SK-N-SH (cell line): ENCODE data around the gene SOCS3. TPM values are rescaled to one million over a fixed set of nuclear protein-coding genes. Genes with fewer than 3 reads are reported as not detected.
A peak's percentile ranks its signal among the peaks of the same experiment; 100 is the strongest.

Source experiments
- CTCF ChIA-PET: fragments of 300-600, 350-600 bp; formaldehyde crosslinking; extraction: SDS; loops from one replicate; lab custom pipeline; 2021; lab: Yijun Ruan, JAX
- POLR2A ChIA-PET: fragments of 350-600 bp; sonication (Branson Sonifier 250); formaldehyde crosslinking; extraction: SDS; loops from one replicate; lab custom pipeline; 2020; ENCODE audit warnings: antibody characterized with exemption, inconsistent platforms; lab: Yijun Ruan, JAX
- DNase-seq: peaks from one replicate; pipeline ENCODE4 v3.0.0; 2012
- H2AFZ ChIP-seq: fragments of 200-600 bp; sonication (generic); 2 replicates; pipeline ENCODE4 v1.8.1; 2016; ENCODE audit warnings: antibody characterized with exemption, mild to moderate bottlenecking, low read depth
- H3F3A ChIP-seq: fragments of 200-600 bp; sonication (generic); replicated peaks from 2 replicates; pipeline ENCODE3; 2016; ENCODE audit warnings: antibody characterized with exemption, mild to moderate bottlenecking; ENCODE audit not compliant: insufficient read depth
- H3K27ac ChIP-seq, 2 experiments: fragments of 200-500 bp in 1 of 2; fragments of 200-600 bp in 1 of 2; sonication (Bioruptor generic) in 1 of 2; sonication (generic), shearing (Covaris generic) in 1 of 2; 2 replicates each; pipeline versions ENCODE4 v1.5.1 to v1.6.1; 2014 to 2016; ENCODE audit warnings: low read depth in 2 of 2, inconsistent platforms in 1 of 2, low read length in 1 of 2, mild to moderate bottlenecking in 1 of 2, mixed read lengths in 1 of 2
- H3K27me3 ChIP-seq: fragments of 200-600 bp; sonication (generic), shearing (Covaris generic); 2 replicates; pipeline ENCODE4 v1.6.1; 2016; ENCODE audit warnings: mixed run types; ENCODE audit not compliant: insufficient read depth
- H3K36me3 ChIP-seq, 2 experiments: fragments of 200-500 bp in 1 of 2; fragments of 200-600 bp in 1 of 2; sonication (Bioruptor generic) in 1 of 2; sonication (generic) in 1 of 2; replicated peaks in 1 of 2; 2 replicates each; pipeline versions ENCODE3 to v1.5.1; 2014 to 2016; ENCODE audit warnings: low read length in 1 of 2, mild to moderate bottlenecking in 1 of 2; ENCODE audit not compliant: insufficient read depth in 2 of 2, control insufficient read depth in 1 of 2
- H3K4me1 ChIP-seq, 2 experiments: fragments of 200-500 bp in 1 of 2; fragments of 200-600 bp in 1 of 2; sonication (Bioruptor generic) in 1 of 2; sonication (generic), shearing (Covaris generic) in 1 of 2; 2 replicates each; pipeline versions ENCODE4 v1.5.1 to v1.6.1; 2014 to 2016; ENCODE audit warnings: low read depth in 1 of 2, low read length in 1 of 2, mixed run types in 1 of 2; ENCODE audit not compliant: insufficient read depth in 2 of 2, control insufficient read depth in 1 of 2
- H3K4me2 ChIP-seq: fragments of 200-600 bp; sonication (generic), shearing (Covaris generic); 2 replicates; pipeline ENCODE4 v1.6.1; 2017; ENCODE audit warnings: mixed run types
- H3K4me3 ChIP-seq, 2 experiments: fragments of 200-500 bp in 1 of 2; fragments of 200-600 bp in 1 of 2; sonication (Bioruptor generic) in 1 of 2; sonication (generic), shearing (Covaris generic) in 1 of 2; 2 replicates each; pipeline versions ENCODE4 v1.5.1 to v1.8.1; 2014 to 2016; ENCODE audit warnings: low read depth in 2 of 2, inconsistent platforms in 1 of 2, low read length in 1 of 2, mild to moderate bottlenecking in 1 of 2, mixed read lengths in 1 of 2, moderate library complexity in 1 of 2
- H3K79me2 ChIP-seq: fragments of 200-600 bp; sonication (generic); 2 replicates; pipeline ENCODE4 v1.8.1; 2017; ENCODE audit warnings: mild to moderate bottlenecking; ENCODE audit not compliant: insufficient read depth
- H3K9ac ChIP-seq: fragments of 200-600 bp; sonication (generic); 2 replicates; pipeline ENCODE4 v1.6.1; 2017; ENCODE audit warnings: mixed run types
- H3K9me2 ChIP-seq: fragments of 200-600 bp; sonication (generic); 2 replicates; pipeline ENCODE4 v1.6.1; 2017; ENCODE audit warnings: mixed run types
- H3K9me3 ChIP-seq: fragments of 200-600 bp; sonication (generic); 2 replicates; pipeline ENCODE4 v1.6.1; 2017; ENCODE audit warnings: mixed run types, mild to moderate bottlenecking, moderate library complexity
- H4K20me1 ChIP-seq: fragments of 200-600 bp; sonication (generic); 2 replicates; pipeline ENCODE4 v1.6.1; 2017; ENCODE audit warnings: mild to moderate bottlenecking, mixed run types; ENCODE audit not compliant: insufficient read depth
- CTCF ChIP-seq: fragments of 200-600 bp; sonication (generic); IDR thresholded peaks from 2 replicates; pipeline ENCODE4 v1.6.1; 2017; ENCODE audit warnings: antibody characterized with exemption, mild to moderate bottlenecking, moderate library complexity
- EP300 ChIP-seq, 2 experiments: IDR thresholded peaks; 2 replicates each; pipeline versions ENCODE4 v1.4.0 to v1.6.1; 2012; ENCODE audit warnings: borderline replicate concordance in 1 of 2, low read depth in 1 of 2, low read length in 1 of 2
- FOSL2 ChIP-seq: IDR thresholded peaks from 2 replicates; pipeline ENCODE4 v1.4.0; 2012; ENCODE audit warnings: low read depth, mild to moderate bottlenecking, moderate library complexity, borderline replicate concordance
- FOXJ3 ChIP-seq: sonication (generic); formaldehyde crosslinking; IDR thresholded peaks from 2 replicates; pipeline ENCODE4 v1.5.1; 2020; ENCODE audit warnings: mild to moderate bottlenecking, missing genetic modification reagents
- GATA2 ChIP-seq: sonication (generic); formaldehyde crosslinking; IDR thresholded peaks from 2 replicates; pipeline ENCODE4 v1.5.0; 2020; ENCODE audit warnings: mild to moderate bottlenecking, missing genetic modification reagents
- JUND ChIP-seq: IDR thresholded peaks from 2 replicates; pipeline ENCODE4 v1.4.0; 2012
- MAX ChIP-seq: IDR thresholded peaks from 2 replicates; pipeline ENCODE4 v1.4.0; 2012; ENCODE audit warnings: low read depth
- NFIC ChIP-seq: IDR thresholded peaks from 2 replicates; pipeline ENCODE4 v1.4.0; 2012; ENCODE audit warnings: borderline replicate concordance
- RAD21 ChIP-seq: IDR thresholded peaks from 2 replicates; pipeline ENCODE4 v1.6.1; 2012; ENCODE audit warnings: mild to moderate bottlenecking, low read length
- RCOR1 ChIP-seq: fragments of 150-350 bp; IDR thresholded peaks from 2 replicates; pipeline ENCODE4 v1.6.1; 2017; ENCODE audit warnings: antibody characterized with exemption, low read length
- REST ChIP-seq: IDR thresholded peaks from 2 replicates; pipeline ENCODE4 v1.6.1; 2012; ENCODE audit warnings: mild to moderate bottlenecking, low read depth, low read length, moderate library complexity
- RFX5 ChIP-seq: IDR thresholded peaks from 2 replicates; pipeline ENCODE4 v1.6.1; 2012; ENCODE audit warnings: mild to moderate bottlenecking, improper control_type of control experiment, low read length
- RXRA ChIP-seq: IDR thresholded peaks from 2 replicates; pipeline ENCODE4 v1.4.0; 2012; ENCODE audit warnings: low read depth, mild to moderate bottlenecking, borderline replicate concordance
- SIN3A ChIP-seq: IDR thresholded peaks from 2 replicates; pipeline ENCODE4 v1.6.1; 2012; ENCODE audit warnings: low read depth, mild to moderate bottlenecking, low read length, moderate library complexity, borderline replicate concordance
- TCF12 ChIP-seq: IDR thresholded peaks from 2 replicates; pipeline ENCODE4 v1.4.0; 2012
- USF1 ChIP-seq: IDR thresholded peaks from 2 replicates; pipeline ENCODE4 v1.4.0; 2012; ENCODE audit warnings: low read depth, borderline replicate concordance
- USF2 ChIP-seq: fragments of 150-350 bp; IDR thresholded peaks from 2 replicates; pipeline ENCODE4 v1.6.1; 2017; ENCODE audit warnings: antibody characterized with exemption, low read length, low read depth, borderline replicate concordance
- YY1 ChIP-seq: IDR thresholded peaks from 2 replicates; pipeline ENCODE4 v1.4.0; 2012; ENCODE audit warnings: low read depth, mild to moderate bottlenecking
- WGBS: methylation state at CpG from one replicate; pipeline ENCODE4 v1.1.6; 2017; ENCODE audit warnings: low lambda C conversion rate; 5-methylcytosine and 5-hydroxymethylcytosine counted together
- polyA plus RNA-seq, 3 experiments: library from polyadenylated mRNA; depleted of rRNA; stranded (reverse); fragments of >200 nt; gene quantifications; 2 replicates each; pipeline ENCODE4 v1.2.3, GENCODE V29; 2012

The SOCS3 gene
- polyA plus RNA-seq, 1 of the 3 experiments (the other 2 are of a cell fraction): 24.9 TPM

GRCh38 chr17:78357177-78357586 lies 2.7 kb downstream of the SOCS3 start (continued):
- TF ChIP-seq EP300 (IDR thresholded peaks at IDR 0.05; ENCODE audit: borderline replicate concordance in 1 of 2, low read depth in 1 of 2, low read length in 1 of 2): peak in 1 of 2 experiments; percentile 73; a peak in 1 of 4 replicates
- TF ChIP-seq JUND: no peak
- TF ChIP-seq RAD21: 0 out of 2 replicates have a peak, but pooled peaks have one; percentile 4
- no peak for TF ChIP-seq YY1
- no peak for TF ChIP-seq RFX5
- no peak for TF ChIP-seq REST

GRCh38 chr17:78356101-78356713 lies 3.7 kb downstream of the SOCS3 start:
- H3K4me1 ChIP-seq: peaks cover 50 to 53% of the 10 kb centered on the region in 2 experiments
- peaks cover 54% of the 10 kb centered on the region for H3F3A ChIP-seq
- peak overlapping the region; percentile 98 for H3K4me2 ChIP-seq
- 40% methylated on average over 16 of the region's 16 CpGs for WGBS
- no peak overlapping the region for H3K9ac ChIP-seq
- no peaks in the 10 kb centered on the region for H3K9me3 ChIP-seq
- POLR2A ChIA-PET: interaction anchor here (0.6 to 0.9 kb wide), 2 partner anchors 100 to 433 kb away, joined by 3 read pairs; no protein-coding TSS in a partner anchor
- peaks cover 58% of the 10 kb centered on the region for H3K79me2 ChIP-seq
- H3K4me3 ChIP-seq: peak overlapping the region in 1 of 2 experiments; percentile 21; a peak in 1 of 4 replicates
- no peaks in the 10 kb centered on the region for H3K27me3 ChIP-seq
- CTCF ChIA-PET: interaction anchor here (0.6 to 15.1 kb wide), 2 partner anchors 65 to 580 kb away, joined by 3 to 327 read pairs; no protein-coding TSS in a partner anchor
- H3K9me2 ChIP-seq: no peaks in the 10 kb centered on the region
- peaks cover 34% of the 10 kb centered on the region for H4K20me1 ChIP-seq
- H3K36me3 ChIP-seq: peaks cover 34 to 37% of the 10 kb centered on the region in 2 experiments
- H2AFZ ChIP-seq: no peak overlapping the region
- peak overlapping the region; percentile 39 to 91; a peak in 3 of 4 replicates for H3K27ac ChIP-seq
- no peak for DNase-seq
- TF ChIP-seq REST (no peak), GATA2 (CRISPR knock-in tag) (no peak), SIN3A (peak; percentile 78; the same call in 1 of the 2 replicates), JUND (no peak; the same call in none of the 2 replicates), USF1 (no peak), USF2 (no peak), RFX5 (no peak), FOSL2 (peak; percentile 28; the same call in 1 of the 2 replicates), RCOR1 (no peak), RXRA (no peak), MAX (no peak; the same call in 1 of the 2 replicates), TCF12 (no peak; the same call in 1 of the 2 replicates), RAD21 (no peak), CTCF (no peak), FOXJ3 (no peak), NFIC (peak; percentile 35; the same call in 1 of the 2 replicates)
